Endometrial microvascular endothelial cells (primary cell): ENCODE results near the gene HOXD8. TPM values are rescaled to one million over a fixed set of nuclear protein-coding genes. Genes with fewer than 3 reads are reported as not detected.

Experiments
- in situ Hi-C: cut with HindIII; loops from 2 replicates; pipeline ENCODE4 v1.10.0; 2017; ENCODE audit warnings: low sequenced_read_pairs, low pct_unique_long_range_greater_than_20kb; ENCODE audit errors: inconsistent ontology term
- total RNA-seq: library from RNA; depleted of rRNA; stranded (reverse); fragments of >200 nt; gene quantifications from one replicate; pipeline ENCODE4 v1.2.3, GENCODE V29; 2015; ENCODE audit errors: inconsistent ontology term

Gene HOXD8
- total RNA-seq, 1 donor from 2014 or later = 41.0 TPM

GRCh38 chr2:176110415-176111308 is 18.8 kb upstream of the HOXD8 start:
- in situ Hi-C loops = no loop called here

GRCh38 chr2:176111309-176111663 is 18.2 kb upstream of the HOXD8 start:
- in situ Hi-C loops = no loop called here

DNA sequence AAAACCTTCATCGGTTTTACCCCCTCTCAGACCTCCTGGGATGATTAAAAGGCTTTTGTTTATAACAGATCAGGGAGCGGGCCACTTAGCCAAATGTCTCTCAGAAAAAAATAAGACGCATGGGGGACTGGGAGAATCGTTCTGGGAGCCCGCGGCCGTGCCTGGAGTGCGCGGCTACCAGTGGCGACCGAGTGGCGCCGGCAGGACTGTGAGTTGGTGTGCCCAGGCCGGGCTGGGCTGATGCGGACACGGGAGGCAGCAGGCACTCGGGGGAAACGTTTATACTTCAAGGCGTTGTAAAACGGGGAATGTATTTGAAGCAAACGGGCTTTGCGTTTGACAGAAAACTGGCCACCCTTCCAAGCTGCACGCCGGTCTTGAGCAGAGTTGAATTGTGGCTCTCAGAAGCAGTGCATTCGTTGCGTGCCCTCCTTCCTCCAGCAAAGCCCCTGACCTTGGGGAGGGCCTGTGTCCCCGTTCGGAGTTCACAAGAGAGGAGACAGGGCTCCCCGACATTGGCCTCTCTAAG is 17.6 kb upstream of the HOXD8 start:
- in situ Hi-C loops = no loop called here

GRCh38 chr2:176112375-176113302 is 16.9 kb upstream of the HOXD8 start:
- in situ Hi-C loops = no loop called here

DNA sequence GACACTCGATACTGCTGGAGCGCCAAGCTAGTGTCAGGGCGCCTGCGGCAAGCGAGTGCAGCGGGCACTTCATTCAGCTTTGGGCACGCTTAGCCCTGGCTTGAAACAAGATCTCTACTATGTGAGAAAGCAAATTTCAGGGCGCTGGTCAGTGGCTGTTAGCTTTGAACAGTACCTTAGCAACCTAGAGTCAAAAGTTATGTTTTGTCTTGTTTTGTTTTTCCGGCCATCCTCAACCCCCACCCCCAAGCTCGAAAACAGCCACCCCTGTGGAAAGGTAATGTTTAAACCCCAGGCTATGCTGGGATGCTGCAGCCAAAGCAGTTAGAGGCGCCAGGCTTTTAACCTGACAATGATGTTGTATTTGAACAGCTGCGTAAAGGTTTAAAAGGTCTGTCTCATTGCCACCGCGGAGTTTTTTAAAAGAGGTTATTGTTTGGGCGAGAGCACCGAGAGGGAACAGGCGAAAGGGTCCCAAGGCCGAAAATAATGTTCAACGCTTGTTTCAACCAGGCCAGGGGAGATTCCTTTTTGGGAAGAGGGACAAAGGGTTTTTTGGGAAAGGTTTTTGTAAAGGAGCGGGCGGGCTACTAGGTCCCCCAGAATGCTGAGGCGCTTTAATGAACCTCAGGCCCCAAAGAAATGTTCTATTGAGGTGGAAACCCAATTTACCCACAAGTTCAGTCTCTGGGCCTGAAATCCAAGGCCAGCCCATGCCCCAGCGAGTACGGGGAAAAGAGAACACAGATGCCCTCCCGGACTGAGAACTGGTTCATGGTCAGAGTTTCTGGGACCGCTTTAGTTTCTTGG is 15.2 kb upstream of the HOXD8 start:
- in situ Hi-C loops = no loop called here

DNA sequence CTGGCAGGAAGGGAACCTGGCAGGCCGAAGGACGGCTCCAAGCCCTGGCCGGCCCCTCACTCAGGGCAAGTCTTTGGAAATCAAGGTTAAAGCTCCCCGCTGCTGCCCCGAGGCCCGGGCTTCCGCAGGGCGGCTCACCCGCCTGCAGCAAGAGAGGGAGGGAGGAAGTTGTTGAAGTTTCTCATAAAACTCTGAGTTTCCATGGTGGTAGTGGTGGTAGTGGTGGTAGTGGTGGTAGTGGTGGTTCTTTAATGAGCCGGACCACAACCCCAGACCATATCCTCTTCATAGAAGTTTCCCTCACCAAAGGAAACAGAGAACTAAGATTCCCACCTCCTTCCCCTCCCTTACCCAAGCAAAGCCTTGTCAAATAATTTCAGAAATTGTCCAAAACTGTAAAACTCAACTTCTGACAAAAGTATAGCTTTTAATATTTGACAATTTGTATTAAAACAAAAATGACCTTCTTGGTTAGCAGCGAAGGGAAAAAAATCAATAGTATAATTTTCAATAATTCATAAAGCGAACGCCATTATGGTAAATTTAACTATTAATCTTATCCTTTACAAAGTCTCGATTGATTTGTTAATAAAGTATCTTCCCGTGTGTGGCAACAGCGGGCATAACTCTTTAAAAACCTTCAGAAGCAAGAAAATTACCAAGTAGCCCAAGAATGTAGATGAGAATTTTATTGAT is 14.4 kb upstream of the HOXD8 start:
- in situ Hi-C loops = no loop called here

DNA sequence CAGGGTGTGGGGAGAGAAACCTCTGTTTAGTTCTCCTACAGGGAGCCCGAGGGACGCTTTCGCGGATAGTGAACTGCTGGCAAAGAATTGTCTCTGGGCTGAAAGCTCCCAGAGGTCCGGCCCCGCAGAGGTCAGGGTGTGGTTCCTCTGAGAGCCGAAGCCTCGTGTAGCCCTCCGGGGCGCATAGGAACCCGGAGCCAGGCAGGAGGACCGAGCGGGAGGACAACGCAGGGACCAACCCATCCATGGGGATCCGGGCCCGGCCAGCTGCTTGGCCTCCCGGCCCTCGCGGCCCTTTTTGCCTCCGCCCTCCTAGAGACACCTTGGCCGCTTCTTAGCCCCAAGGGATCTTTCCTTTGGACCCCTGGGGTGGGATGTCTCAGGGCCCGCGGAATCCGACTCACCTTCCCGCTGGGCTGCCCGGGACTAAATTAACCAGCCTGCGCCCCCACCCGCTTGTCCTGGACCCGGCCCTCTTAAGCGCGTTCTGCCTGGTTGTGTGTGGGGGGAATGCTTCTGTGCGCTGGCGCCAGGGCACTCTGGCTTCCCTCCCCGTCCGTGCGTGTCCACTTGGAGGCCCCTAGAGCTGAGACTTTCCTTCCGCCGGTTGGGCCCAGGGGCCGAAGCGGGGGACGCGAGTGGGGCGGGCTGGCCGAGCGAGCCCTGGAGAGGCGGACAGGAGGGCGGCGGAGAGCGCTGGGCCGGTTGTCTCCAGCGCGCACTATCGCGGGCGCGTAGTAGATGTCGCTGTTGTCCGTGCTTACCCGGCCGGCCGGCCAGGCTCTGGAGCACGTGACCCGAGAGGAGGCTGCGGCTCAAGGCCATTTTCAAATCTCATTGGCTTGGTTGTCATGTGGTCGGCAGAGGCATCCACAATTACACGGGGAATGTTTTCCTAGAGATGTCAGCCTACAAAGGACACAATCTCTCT is 13.4 kb upstream of the HOXD8 start, which contains the start of gene HOXD10:
TSS of gene HOXD10 (plus strand) at position 896 of the 931 bp plus-strand sequence. CDS start 56 bp downstream, outside the sequence.
- in situ Hi-C loops = no loop called here

GRCh38 chr2:176117162-176117822 is 12.2 kb upstream of the HOXD8 start:
- in situ Hi-C loops = no loop called here

GRCh38 chr2:176117823-176118371 is 11.6 kb upstream of the HOXD8 start:
- in situ Hi-C loops = no loop called here

DNA sequence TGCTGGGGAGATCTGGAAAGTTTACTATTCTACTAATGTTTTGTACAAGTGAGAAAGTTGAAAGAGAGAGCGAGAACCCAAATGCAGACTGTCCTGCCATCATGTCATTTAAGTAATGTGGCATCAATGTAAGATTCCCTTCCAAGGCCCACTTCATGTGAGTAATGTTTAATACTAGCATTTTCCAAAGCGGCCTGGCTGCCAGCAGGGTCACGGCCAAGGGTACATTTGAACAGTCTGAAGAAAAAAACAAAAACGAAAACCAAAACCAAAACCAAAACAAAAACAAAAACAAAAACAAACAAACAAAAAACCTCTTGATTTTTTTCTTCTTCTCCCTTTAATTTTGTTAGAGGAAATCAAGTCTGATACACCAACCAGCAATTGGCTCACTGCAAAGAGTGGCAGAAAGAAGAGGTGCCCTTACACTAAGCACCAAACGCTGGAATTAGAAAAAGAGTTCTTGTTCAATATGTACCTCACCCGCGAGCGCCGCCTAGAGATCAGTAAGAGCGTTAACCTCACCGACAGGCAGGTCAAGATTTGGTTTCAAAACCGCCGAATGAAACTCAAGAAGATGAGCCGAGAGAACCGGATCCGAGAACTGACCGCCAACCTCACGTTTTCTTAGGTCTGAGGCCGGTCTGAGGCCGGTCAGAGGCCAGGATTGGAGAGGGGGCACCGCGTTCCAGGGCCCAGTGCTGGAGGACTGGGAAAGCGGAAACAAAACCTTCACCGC is 10.7 kb upstream of the HOXD8 start:
- in situ Hi-C loops = no loop called here

DNA sequence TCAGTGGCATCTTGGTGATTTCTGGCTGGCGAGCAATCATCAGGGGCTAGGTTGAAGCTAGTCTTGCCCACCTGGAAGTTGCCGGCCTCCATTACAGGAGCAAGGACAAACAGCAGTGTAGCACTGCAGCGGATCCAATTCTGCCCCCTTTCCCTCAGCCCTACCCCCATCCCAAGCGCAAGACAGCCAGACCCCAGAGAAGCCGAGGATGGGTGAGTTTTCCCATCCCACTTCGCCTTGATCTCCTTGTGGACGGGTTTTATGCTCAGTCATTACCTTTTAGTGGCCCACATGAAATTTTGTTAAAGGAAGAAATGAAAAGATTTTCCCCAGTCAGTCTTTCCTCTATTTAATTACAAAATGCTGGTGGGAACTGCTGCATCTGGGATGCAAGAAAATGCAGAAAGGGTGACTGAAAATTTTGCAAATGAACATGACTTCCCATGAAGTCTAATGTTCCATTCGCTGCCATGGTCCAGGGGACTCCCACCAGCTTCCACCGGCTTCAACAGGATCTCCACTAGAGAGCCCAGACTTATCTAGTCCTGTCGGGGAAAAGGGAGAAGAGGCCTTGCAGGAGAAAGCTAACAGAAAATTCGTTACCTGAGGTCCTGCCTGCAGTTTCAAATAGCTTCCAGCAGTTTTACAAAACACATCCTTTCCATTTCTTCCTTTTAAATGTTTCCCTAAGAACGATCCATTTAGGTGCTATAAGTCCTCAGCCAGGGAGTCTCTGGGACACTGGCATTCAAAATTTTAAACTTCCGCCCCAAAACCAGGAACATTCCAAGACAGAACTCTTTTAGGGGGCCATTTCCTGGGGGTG is 8.9 kb upstream of the HOXD8 start:
- in situ Hi-C loops = loop anchor here (10.0 kb wide), 1 partner anchor 1024 kb away; no protein-coding TSS in a partner anchor

DNA sequence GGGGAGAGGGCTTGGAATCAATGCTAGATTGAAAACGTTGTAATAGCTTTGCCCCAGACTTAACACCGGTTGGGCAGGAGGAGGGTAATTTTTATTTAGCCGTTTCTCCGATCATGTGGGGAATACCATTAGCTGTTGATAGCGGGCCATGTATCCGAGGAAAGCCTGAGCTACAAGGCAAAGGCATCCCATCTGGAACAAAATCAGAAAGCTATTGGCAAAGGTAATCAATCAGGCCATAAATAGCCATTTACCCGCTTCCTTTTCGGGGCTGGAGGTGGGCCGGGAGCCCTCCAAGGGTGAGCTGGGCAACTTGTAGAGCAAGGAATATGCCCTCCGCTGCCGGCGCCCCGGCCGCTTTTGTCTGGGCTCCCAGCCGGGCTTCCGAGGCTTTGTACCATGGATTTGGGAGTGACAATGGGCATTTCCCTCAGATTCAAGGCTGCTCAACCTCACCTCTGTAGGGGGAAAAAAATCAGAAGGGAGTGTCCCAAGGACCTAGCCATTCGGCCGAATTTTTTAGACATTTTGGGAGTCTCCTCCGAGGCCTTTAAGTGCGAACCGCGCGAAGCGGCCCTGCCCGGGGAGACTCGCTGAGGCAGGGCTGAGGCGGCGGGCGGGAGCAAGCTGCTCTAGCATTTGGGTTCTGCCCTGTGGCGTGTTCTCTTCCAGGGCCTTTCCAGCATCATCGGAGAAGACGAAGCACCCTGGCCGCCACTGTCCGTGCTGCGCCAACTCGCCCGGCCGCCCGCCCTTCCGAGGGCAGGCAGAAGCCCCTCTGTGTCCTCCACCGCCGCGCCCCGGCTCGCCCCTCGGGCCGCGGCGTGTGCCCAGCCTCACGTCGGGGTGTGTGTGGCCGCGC is 8.1 kb upstream of the HOXD8 start:
- in situ Hi-C loops = loop anchor here (10.0 kb wide), 1 partner anchor 1023 kb away; no protein-coding TSS in a partner anchor

DNA sequence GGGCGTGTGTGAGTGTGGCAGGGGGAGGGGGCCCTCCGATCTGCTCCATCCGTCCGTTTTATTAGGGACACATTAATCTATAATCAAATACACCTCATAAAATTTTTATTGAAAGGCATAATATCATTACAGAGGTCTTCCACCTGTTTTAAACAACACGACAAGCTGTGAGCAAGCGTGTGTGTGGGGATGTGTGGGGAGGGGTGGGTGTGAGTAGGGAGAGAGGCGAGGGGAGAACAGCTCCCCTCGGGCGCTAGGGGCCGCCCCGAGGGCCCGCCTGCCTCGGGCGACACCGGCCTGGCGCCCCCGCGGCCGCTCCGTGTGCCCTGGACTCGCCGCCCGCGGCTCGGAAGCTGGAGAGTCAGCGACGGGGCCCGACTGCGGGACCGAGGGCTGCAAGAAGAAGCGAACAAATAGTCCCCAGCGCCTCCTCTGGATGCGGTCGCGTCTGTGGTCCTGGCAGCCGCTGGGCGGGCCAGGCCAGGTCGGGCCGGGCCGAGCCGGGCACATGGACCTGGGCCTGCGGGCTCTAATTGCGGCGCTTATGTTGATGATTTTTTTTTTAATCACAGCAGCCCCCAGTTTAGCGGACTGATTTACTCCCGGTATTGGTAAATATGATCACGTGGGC is 7.3 kb upstream of the HOXD8 start:
- in situ Hi-C loops = loop anchor here (10.0 kb wide), 1 partner anchor 1023 kb away; no protein-coding TSS in a partner anchor
